Measurements from ENCODE around the gene RAD51B. TPM values are rescaled to one million over a fixed set of nuclear protein-coding genes. Genes with fewer than 3 reads are reported as not detected.

RAD51B gene
- total and polyA plus RNA-seq, 2 of the 13 experiments (the other 11 are each of a cell fraction or from before 2014, with no cell fraction given): 7.0 to 9.5 TPM

- H2AFZ ChIP-seq (ENCODE audit: low read length): no peak overlapping the region
- no peak overlapping the region for H3K27ac ChIP-seq (ENCODE audit: extremely low read length, insufficient read depth, low read length)
- CTCF ChIA-PET (ENCODE audit: low intra/inter-chr PET ratio, low total read pairs): no interaction called here
- in situ Hi-C loops (cut with HindIII; ENCODE audit: extremely low pct_ligation_motif_present, low pct_unique_long_range_greater_than_20kb) (no loop called here), intact Hi-C loops (cut with micrococcal nuclease; ENCODE audit: unreplicated experiment) (no loop called here)
- peaks cover 5% of the 10 kb centered on the region; the same call in 1 of the 2 replicates for H3K9me3 ChIP-seq (ENCODE audit: low read length)
- TF ChIP-seq NFYC (CRISPR knock-in tag; IDR thresholded peaks at IDR 0.05): no peak
- TF ChIP-seq ATAD3A (CRISPR knock-in tag; IDR thresholded peaks at IDR 0.05): no peak
- FAIRE-seq (no peak), ATAC-seq (no peak), DNase-seq (ENCODE audit: low spot score) (no peak)
- H3K79me2 ChIP-seq (ENCODE audit: insufficient read depth, low read length): no peaks in the 10 kb centered on the region
- no peak overlapping the region for H3K4me3 ChIP-seq (replicated peaks in 1 of 3; ENCODE audit: insufficient read depth in 1 of 3, low read depth in 2 of 3, low read length in 3 of 3)
- no peak overlapping the region for H3K9ac ChIP-seq (ENCODE audit: insufficient read depth, low read depth, low read length)
- no peaks in the 10 kb centered on the region for H4K20me1 ChIP-seq (ENCODE audit: insufficient read depth, low read length)
- POLR2A ChIA-PET: no interaction called here
- 75% methylated on average over 4 of the region's 4 CpGs for WGBS (ENCODE audit: low lambda C conversion rate)
- no peaks in the 10 kb centered on the region for H3K36me3 ChIP-seq (replicated peaks in 1 of 2; ENCODE audit: control insufficient read depth in 1 of 2, insufficient read depth in 2 of 2, low read length in 2 of 2)
- BruUV-seq (replicated peaks): no TSS peak
- no peaks in the 10 kb centered on the region for H3K27me3 ChIP-seq (ENCODE audit: control insufficient read depth in 1 of 2, insufficient read depth in 2 of 2, low read length in 2 of 2)
- H3K4me2 ChIP-seq (ENCODE audit: low read depth, low read length): no peak overlapping the region
- H3K4me1 ChIP-seq (ENCODE audit: insufficient read depth, low read length): peaks cover 4% of the 10 kb centered on the region
These were observed 522.0 kb downstream of the RAD51B start for GRCh38 chr14:68341411-68342212.

GRCh38 chr14:68342216-68342763 lies 522.7 kb downstream of the RAD51B start:
- Histone ChIP-seq H3K4me2 (ENCODE audit: low read depth, low read length) (no peak overlapping the region), H3K9me3 (ENCODE audit: low read length) (peaks cover 9% of the 10 kb centered on the region; the same call in 1 of the 2 replicates), H3K27ac (ENCODE audit: extremely low read length, insufficient read depth, low read length) (no peak overlapping the region), H3K36me3 (replicated peaks in 1 of 2; ENCODE audit: control insufficient read depth in 1 of 2, insufficient read depth in 2 of 2, low read length in 2 of 2) (no peaks in the 10 kb centered on the region), H3K4me1 (ENCODE audit: insufficient read depth, low read length) (peaks cover 11% of the 10 kb centered on the region), H2AFZ (ENCODE audit: low read length) (no peak overlapping the region), H3K27me3 (ENCODE audit: control insufficient read depth in 1 of 2, insufficient read depth in 2 of 2, low read length in 2 of 2) (no peaks in the 10 kb centered on the region), H4K20me1 (ENCODE audit: insufficient read depth, low read length) (no peaks in the 10 kb centered on the region), H3K4me3 (replicated peaks in 1 of 3; ENCODE audit: insufficient read depth in 1 of 3, low read depth in 2 of 3, low read length in 3 of 3) (no peak overlapping the region), H3K79me2 (ENCODE audit: insufficient read depth, low read length) (no peaks in the 10 kb centered on the region), H3K9ac (ENCODE audit: insufficient read depth, low read depth, low read length) (no peak overlapping the region)
- BruUV-seq (replicated peaks): no TSS peak
- ChIA-PET CTCF (ENCODE audit: low intra/inter-chr PET ratio, low total read pairs) (no interaction called here), POLR2A (no interaction called here)
- WGBS (ENCODE audit: low lambda C conversion rate): 96% methylated on average over 3 of the region's 3 CpGs
- no peak for FAIRE-seq
- ATAC-seq: no peak
- intact Hi-C loops (cut with micrococcal nuclease; ENCODE audit: unreplicated experiment): no loop called here
- in situ Hi-C loops (cut with HindIII; ENCODE audit: extremely low pct_ligation_motif_present, low pct_unique_long_range_greater_than_20kb): no loop called here
- no peak for DNase-seq (ENCODE audit: low spot score)
- TF ChIP-seq ATF6 (CRISPR knock-in tag; conservative IDR thresholded peaks at IDR 0.05) (no peak), ZNF460 (CRISPR knock-in tag; IDR thresholded peaks at IDR 0.05; ENCODE audit: borderline replicate concordance) (no peak), ZNF557 (CRISPR knock-in tag; IDR thresholded peaks at IDR 0.05) (no peak), NFIB (CRISPR knock-in tag; IDR thresholded peaks at IDR 0.05; ENCODE audit: borderline replicate concordance) (no peak), ZMYM3 (CRISPR knock-in tag; IDR thresholded peaks at IDR 0.05) (no peak), KDM5B (CRISPR knock-in tag; IDR thresholded peaks at IDR 0.05; ENCODE audit: borderline replicate concordance) (no peak), RARA (CRISPR knock-in tag; IDR thresholded peaks at IDR 0.05) (no peak), POGZ (CRISPR knock-in tag; IDR thresholded peaks at IDR 0.05) (no peak), CTCF (CRISPR knock-in tag; IDR thresholded peaks at IDR 0.05) (no peak), ZFP62 (CRISPR knock-in tag; IDR thresholded peaks at IDR 0.05) (no peak), ZNF839 (CRISPR knock-in tag; IDR thresholded peaks at IDR 0.05; ENCODE audit: borderline replicate concordance) (no peak), KMT2B (CRISPR knock-in tag; IDR thresholded peaks at IDR 0.05) (no peak), CCAR2 (optimal IDR thresholded peaks at IDR 0.05; ENCODE audit: low read depth, low read length) (no peak), BRCA1 (CRISPR knock-in tag; IDR thresholded peaks at IDR 0.05) (no peak)

All from HepG2 (cell line).